KMS-11 (cell line): Measurements from ENCODE around the gene ROPN1.
"Not testable (repeated sequence)": the region's sequence is repeated elsewhere in the genome, so short reads cannot be mapped to it uniquely, and the experiment has no call there.

Experiments
- H2AFZ ChIP-seq: fragments of 200-600 bp; sonication (generic); 2 replicates; pipeline ENCODE4 v1.6.1; 2016; ENCODE audit warnings: antibody characterized with exemption, mixed run types, low read depth
- H3K27ac ChIP-seq: fragments of 200-600 bp; sonication (generic); 2 replicates; pipeline ENCODE4 v1.6.1; 2016; ENCODE audit warnings: mild to moderate bottlenecking, mixed run types
- H3K27me3 ChIP-seq: fragments of 200-600 bp; sonication (generic); 2 replicates; pipeline ENCODE4 v1.6.1; 2017; ENCODE audit warnings: mild to moderate bottlenecking, low read depth, mixed run types, moderate library complexity; ENCODE audit not compliant: insufficient read depth
- H3K36me3 ChIP-seq: fragments of 200-600 bp; sonication (generic); 2 replicates; pipeline ENCODE4 v1.6.1; 2017; ENCODE audit warnings: mild to moderate bottlenecking, mixed run types; ENCODE audit not compliant: insufficient read depth
- H3K4me1 ChIP-seq: fragments of 200-600 bp; sonication (generic); 2 replicates; pipeline ENCODE4 v1.6.1; 2016; ENCODE audit warnings: mild to moderate bottlenecking, low read depth, mixed run types; ENCODE audit not compliant: poor library complexity, severe bottlenecking
- H3K4me2 ChIP-seq: fragments of 200-600 bp; sonication (generic); 2 replicates; pipeline ENCODE4 v1.7.0; 2016; ENCODE audit warnings: mild to moderate bottlenecking, mixed run types
- H3K4me3 ChIP-seq: fragments of 200-600 bp; sonication (generic); IDR thresholded peaks from 2 replicates; pipeline ENCODE4 v1.6.1; 2017; ENCODE audit warnings: low read depth, low read length, mixed read lengths; ENCODE audit not compliant: insufficient read depth
- H3K79me2 ChIP-seq: fragments of 200-600 bp; sonication (generic); 2 replicates; pipeline ENCODE4 v1.6.1; 2016; ENCODE audit warnings: low read depth, mixed run types; ENCODE audit not compliant: insufficient read depth
- H3K9ac ChIP-seq: fragments of 200-600 bp; sonication (generic); 2 replicates; pipeline ENCODE4 v1.6.1; 2016; ENCODE audit warnings: mild to moderate bottlenecking, mixed run types
- H4K20me1 ChIP-seq: fragments of 200-600 bp; sonication (generic); 2 replicates; pipeline ENCODE4 v1.6.1; 2016; ENCODE audit warnings: mild to moderate bottlenecking, mixed run types; ENCODE audit not compliant: insufficient read depth
- CTCF ChIP-seq: fragments of 200-600 bp; sonication (generic); conservative IDR thresholded peaks from 2 replicates; pipeline ENCODE4 v1.6.1; 2017; ENCODE audit warnings: low read depth, mild to moderate bottlenecking, antibody characterized with exemption, low read length, moderate library complexity, mixed read lengths

The ROPN1 gene

GRCh38 chr3:123991730-123992588 lies at the start of gene ROPN1:
ROPN1 (minus strand) TSS chr3:123992124; CDS start chr3:123980481, 11,643 bp downstream.
- not testable (repeated sequence) for H3K4me1 ChIP-seq, H3K79me2 ChIP-seq, H3K4me3 ChIP-seq, H3K9ac ChIP-seq, H3K27me3 ChIP-seq, H4K20me1 ChIP-seq, H3K27ac ChIP-seq, H3K36me3 ChIP-seq, H3K4me2 ChIP-seq
- peak within 1 kb of the TSS; percentile 52; the same call in 1 of the 2 replicates for H2AFZ ChIP-seq

- no peaks in the 10 kb centered on the region for H3K27me3 ChIP-seq
- no peak overlapping the region for H3K9ac ChIP-seq
- no peaks in the 10 kb centered on the region for H3K4me1 ChIP-seq
- no peaks in the 10 kb centered on the region for H3K36me3 ChIP-seq
- no peak overlapping the region for H3K4me3 ChIP-seq
- no peaks in the 10 kb centered on the region for H4K20me1 ChIP-seq
- no peak overlapping the region for H2AFZ ChIP-seq
- no peak overlapping the region for H3K4me2 ChIP-seq
- H3K27ac ChIP-seq, result no peak overlapping the region
- H3K79me2 ChIP-seq, result no peaks in the 10 kb centered on the region
- TF ChIP-seq CTCF, result no peak
Measured at GRCh38 chr3:124041553-124041952, 49.6 kb upstream of the ROPN1 start.

GRCh38 chr3:124037326-124037725 lies 45.4 kb upstream of the ROPN1 start:
- Histone ChIP-seq H3K79me2 (no peaks in the 10 kb centered on the region), H3K27me3 (peaks cover 9% of the 10 kb centered on the region; the same call in 1 of the 2 replicates)

DNA sequence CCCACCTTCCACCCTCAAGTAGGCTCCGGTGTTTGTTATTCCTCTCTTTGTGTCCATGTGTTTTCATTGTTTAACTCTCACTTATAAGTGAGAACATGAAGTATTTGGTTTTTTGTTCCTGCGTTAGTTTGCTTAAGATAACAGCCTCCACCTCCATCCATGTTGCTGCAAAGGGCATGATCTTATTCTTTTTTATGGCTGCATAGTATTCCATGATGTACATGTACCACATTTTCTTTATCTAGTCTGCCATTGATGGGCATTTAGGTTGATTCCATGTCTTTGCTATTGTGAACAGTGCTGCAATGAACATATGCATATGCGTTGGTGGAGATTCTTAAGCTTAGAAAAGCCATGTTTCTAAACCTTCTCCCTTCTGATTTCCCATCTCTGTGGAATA lies 44.3 kb upstream of the ROPN1 start:
- H3K79me2 ChIP-seq, H3K27me3 ChIP-seq, H3K4me3 ChIP-seq, H3K4me2 ChIP-seq, H3K36me3 ChIP-seq, H3K9ac ChIP-seq, H4K20me1 ChIP-seq, H3K27ac ChIP-seq, H3K4me1 ChIP-seq, H2AFZ ChIP-seq: not testable (repeated sequence)

More at GRCh38 chr3:124037326-124037725, 45.4 kb upstream of the ROPN1 start:
- no peak overlapping the region for H2AFZ ChIP-seq
- TF ChIP-seq CTCF, result no peak
- no peak overlapping the region for H3K27ac ChIP-seq
- H3K9ac ChIP-seq, result no peak overlapping the region
- no peak overlapping the region for H3K4me2 ChIP-seq
- no peaks in the 10 kb centered on the region for H3K4me1 ChIP-seq
- no peak overlapping the region for H3K4me3 ChIP-seq
- H4K20me1 ChIP-seq, result no peaks in the 10 kb centered on the region
- H3K36me3 ChIP-seq, result no peaks in the 10 kb centered on the region

GRCh38 chr3:124035463-124036121 lies 43.7 kb upstream of the ROPN1 start:
- Histone ChIP-seq H3K27me3 (peaks cover 9% of the 10 kb centered on the region; the same call in 1 of the 2 replicates), H3K36me3 (no peaks in the 10 kb centered on the region), H2AFZ (no peak overlapping the region), H3K4me2 (no peak overlapping the region), H3K27ac (no peak overlapping the region), H3K79me2 (no peaks in the 10 kb centered on the region), H3K4me1 (no peaks in the 10 kb centered on the region), H4K20me1 (no peaks in the 10 kb centered on the region), H3K9ac (no peak overlapping the region), H3K4me3 (no peak overlapping the region)
- no peak for TF ChIP-seq CTCF
